Astrocyte (in vitro differentiated cells and primary cell): Measurements from ENCODE around the gene MTERF1. TPM values are rescaled to one million over a fixed set of nuclear protein-coding genes. Genes with fewer than 3 reads are reported as not detected.

Source experiments
- DNase-seq: peaks from one replicate; pipeline ENCODE4 v3.0.0-alpha.2; 2010; ENCODE audit warnings: low read depth
- FAIRE-seq: peaks from 2 replicates; lab custom pipeline; 2011; peaks lifted over from hg19 to GRCh38; lab: Jason Lieb, UNC
- H2AFZ ChIP-seq: 2 replicates; pipeline ENCODE4 v1.6.0; 2012; ENCODE audit warnings: low read depth, low read length, inconsistent platforms
- H3K27ac ChIP-seq: 2 replicates; pipeline ENCODE4 v1.5.1; 2011; ENCODE audit warnings: low read depth, low read length, inconsistent platforms
- H3K27me3 ChIP-seq: 2 replicates; pipeline ENCODE4 v1.6.0; 2011; ENCODE audit warnings: low read length, inconsistent platforms; ENCODE audit not compliant: insufficient read depth
- H3K36me3 ChIP-seq: 2 replicates; pipeline ENCODE4 v1.5.1; 2011; ENCODE audit warnings: low read length, inconsistent platforms; ENCODE audit not compliant: insufficient read depth
- H3K4me1 ChIP-seq: 2 replicates; pipeline ENCODE4 v1.5.1; 2011; ENCODE audit warnings: low read length, inconsistent platforms; ENCODE audit not compliant: insufficient read depth
- H3K4me2 ChIP-seq: 2 replicates; pipeline ENCODE4 v1.6.0; 2012; ENCODE audit warnings: low read length, inconsistent platforms
- H3K4me3 ChIP-seq: 2 replicates; pipeline ENCODE4 v1.5.1; 2011; ENCODE audit warnings: low read depth, mild to moderate bottlenecking, low read length, inconsistent platforms; ENCODE audit not compliant: insufficient read depth
- H3K79me2 ChIP-seq: 2 replicates; pipeline ENCODE4 v1.6.0; 2012; ENCODE audit warnings: mild to moderate bottlenecking, low read length, inconsistent platforms; ENCODE audit not compliant: insufficient read depth
- H3K9ac ChIP-seq: 2 replicates; pipeline ENCODE4 v1.6.0; 2012; ENCODE audit warnings: mild to moderate bottlenecking, low read length, inconsistent platforms
- H3K9me3 ChIP-seq: 2 replicates; pipeline ENCODE4 v1.5.1; 2012; ENCODE audit warnings: low read depth, mild to moderate bottlenecking, low read length, inconsistent platforms; ENCODE audit not compliant: insufficient read depth
- H4K20me1 ChIP-seq: 2 replicates; pipeline ENCODE4 v1.6.0; 2012; ENCODE audit warnings: low read length, inconsistent platforms; ENCODE audit not compliant: insufficient read depth
- H3K27ac Mint-ChIP-seq: one replicate; pipeline ENCODE4 v1.8.0; 2021; ENCODE audit warnings: mild to moderate bottlenecking, mixed read lengths; ENCODE audit not compliant: unreplicated experiment
- H3K27me3 Mint-ChIP-seq: one replicate; pipeline ENCODE4 v1.8.0; 2021; ENCODE audit warnings: low read depth, mixed read lengths; ENCODE audit not compliant: unreplicated experiment
- H3K36me3 Mint-ChIP-seq: one replicate; pipeline ENCODE4 v1.8.0; 2021; ENCODE audit warnings: low read depth, mixed read lengths; ENCODE audit not compliant: unreplicated experiment
- H3K4me1 Mint-ChIP-seq: one replicate; pipeline ENCODE4 v1.8.0; 2021; ENCODE audit warnings: low read depth, mixed read lengths; ENCODE audit not compliant: unreplicated experiment
- H3K4me3 Mint-ChIP-seq: one replicate; pipeline ENCODE4 v1.8.0; 2021; ENCODE audit warnings: mild to moderate bottlenecking, moderate library complexity, mixed read lengths; ENCODE audit not compliant: unreplicated experiment
- H3K9me3 Mint-ChIP-seq: one replicate; pipeline ENCODE4 v1.8.0; 2021; ENCODE audit warnings: mild to moderate bottlenecking, mixed read lengths; ENCODE audit not compliant: unreplicated experiment
- CTCF ChIP-seq: IDR thresholded peaks from 2 replicates; pipeline ENCODE4 v1.5.1; 2011; ENCODE audit warnings: low read depth, mild to moderate bottlenecking, inconsistent platforms, low read length, moderate library complexity; ENCODE audit not compliant: insufficient read depth
- EZH2 ChIP-seq: IDR thresholded peaks from 2 replicates; pipeline ENCODE4 v1.6.1; 2012; ENCODE audit warnings: mild to moderate bottlenecking, low read length, inconsistent platforms; ENCODE audit not compliant: insufficient read depth
- total RNA-seq: library from RNA; stranded (reverse); gene quantifications from 2 replicates; pipeline ENCODE4 v1.2.1, GENCODE V29; 2021

The MTERF1 gene
- total RNA-seq, 1 donor from 2014 or later: 10.9 TPM

- Histone ChIP-seq H3K27me3 (no peaks in the 10 kb centered on the region), H3K4me3 (no peak overlapping the region), H3K9me3 (no peaks in the 10 kb centered on the region), H3K4me1 (peaks cover 10% of the 10 kb centered on the region), H3K27ac (no peak overlapping the region), H2AFZ (no peak overlapping the region), H3K9ac (no peak overlapping the region), H3K4me2 (no peak overlapping the region), H4K20me1 (no peaks in the 10 kb centered on the region), H3K79me2 (no peaks in the 10 kb centered on the region), H3K36me3 (no peaks in the 10 kb centered on the region)
- Mint-ChIP-seq H3K4me1 (peaks cover 18% of the 10 kb centered on the region), H3K27me3 (no peaks in the 10 kb centered on the region), H3K4me3 (no peak overlapping the region), H3K36me3 (peaks cover 7% of the 10 kb centered on the region), H3K27ac (no peak overlapping the region), H3K9me3 (peaks cover 4% of the 10 kb centered on the region)
- peak; percentile 8 for TF ChIP-seq CTCF
- no peak for TF ChIP-seq EZH2
- no peak for FAIRE-seq
- DNase-seq: no peak
These were observed 28.2 kb downstream of the MTERF1 start for GRCh38 chr7:91852263-91852741.

- no peaks in the 10 kb centered on the region for H3K27me3 ChIP-seq
These were observed 30.0 kb downstream of the MTERF1 start for GRCh38 chr7:91850455-91850854.

More at GRCh38 chr7:91850455-91850854, 30.0 kb downstream of the MTERF1 start:
- H3K4me1 ChIP-seq: peaks cover 10% of the 10 kb centered on the region
- DNase-seq (peak; percentile 72), FAIRE-seq (no peak)
- no peak overlapping the region for H3K4me3 ChIP-seq
- H3K9me3 ChIP-seq: no peaks in the 10 kb centered on the region
- Mint-ChIP-seq H3K4me1 (peaks cover 18% of the 10 kb centered on the region), H3K4me3 (no peak overlapping the region), H3K27me3 (no peaks in the 10 kb centered on the region), H3K9me3 (peaks cover 2% of the 10 kb centered on the region), H3K27ac (peak overlapping the region; percentile 56), H3K36me3 (peaks cover 8% of the 10 kb centered on the region)
- H3K79me2 ChIP-seq: no peaks in the 10 kb centered on the region
- no peak overlapping the region for H3K9ac ChIP-seq
- TF ChIP-seq EZH2 (no peak), CTCF (no peak)
- no peaks in the 10 kb centered on the region for H3K36me3 ChIP-seq
- no peak overlapping the region for H3K27ac ChIP-seq
- no peaks in the 10 kb centered on the region for H4K20me1 ChIP-seq
- H3K4me2 ChIP-seq: peak overlapping the region; percentile 18
- H2AFZ ChIP-seq: no peak overlapping the region
